Activated naive CD4-positive, alpha-beta T cell (primary cell): ENCODE results near the gene RAB8A.
A peak's percentile ranks its signal among the peaks of the same experiment; 100 is the strongest.

ENCODE experiments used
- DNase-seq, 4 experiments: peaks; one replicate each; lab custom pipeline; 2025; lab: John Stamatoyannopoulos, UW

Gene RAB8A

DNA sequence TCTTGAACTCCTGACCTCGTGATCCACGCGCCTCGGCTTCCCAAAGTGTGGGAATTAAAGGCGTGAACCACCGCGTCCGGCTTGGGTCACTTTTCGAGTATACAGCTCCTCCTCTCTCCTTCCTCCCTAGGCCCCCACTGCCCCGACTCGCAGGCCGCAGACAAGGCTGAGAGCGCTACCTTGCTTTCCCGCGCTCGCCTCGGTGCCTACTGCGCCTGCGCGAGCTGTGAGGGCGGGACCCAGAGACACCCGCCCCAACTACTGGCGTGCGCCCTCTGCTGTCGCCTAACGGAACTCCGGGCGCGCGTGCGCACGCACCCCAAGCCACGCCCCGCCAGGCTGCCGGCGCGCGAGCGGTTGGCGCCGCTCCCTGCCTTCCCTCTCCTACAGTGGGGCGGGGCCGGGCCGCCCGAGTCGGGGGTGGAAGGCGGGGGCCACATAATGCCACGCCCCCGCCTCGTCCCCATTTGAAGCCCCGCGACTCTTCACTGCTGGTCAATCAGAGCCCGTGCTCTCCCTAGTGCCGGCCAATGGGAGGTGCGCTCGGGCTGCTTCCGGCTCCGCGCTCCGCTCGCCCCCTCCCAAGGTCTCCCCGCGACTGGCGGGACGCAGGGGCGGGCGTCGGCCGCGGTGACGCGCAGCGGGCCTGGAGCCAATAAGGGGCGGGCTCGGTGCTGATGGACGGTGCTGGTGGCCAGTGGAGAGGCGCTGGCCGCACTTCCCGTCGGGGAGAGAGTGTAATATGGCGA is at the start of gene RAB8A:
RAB8A (plus strand) TSS at position 730 of the 749 bp plus-strand sequence; CDS start at position 743, 13 bp downstream.
- peak; percentile 98 to 100 (median 100) for DNase-seq

DNA sequence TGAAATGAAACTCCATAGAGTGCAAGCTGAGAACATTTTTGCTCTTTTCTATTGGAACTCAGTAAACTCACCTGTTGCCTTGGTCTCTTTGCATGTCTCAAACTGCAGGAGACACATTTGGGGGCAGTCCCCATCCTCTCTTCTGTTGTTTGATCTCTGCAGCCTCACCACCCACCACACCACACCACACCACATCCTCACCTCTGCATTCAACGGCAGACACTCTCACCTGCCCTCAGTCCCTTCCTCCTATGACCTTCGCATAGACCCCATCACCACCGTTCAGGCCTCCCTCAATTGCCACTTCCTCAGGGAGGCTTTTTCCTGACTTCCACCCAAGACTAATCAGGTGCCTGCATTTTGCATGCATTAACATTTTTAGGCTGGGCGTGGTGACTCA is 49.7 kb upstream of the RAB8A start:
- DNase-seq: no peak

DNA sequence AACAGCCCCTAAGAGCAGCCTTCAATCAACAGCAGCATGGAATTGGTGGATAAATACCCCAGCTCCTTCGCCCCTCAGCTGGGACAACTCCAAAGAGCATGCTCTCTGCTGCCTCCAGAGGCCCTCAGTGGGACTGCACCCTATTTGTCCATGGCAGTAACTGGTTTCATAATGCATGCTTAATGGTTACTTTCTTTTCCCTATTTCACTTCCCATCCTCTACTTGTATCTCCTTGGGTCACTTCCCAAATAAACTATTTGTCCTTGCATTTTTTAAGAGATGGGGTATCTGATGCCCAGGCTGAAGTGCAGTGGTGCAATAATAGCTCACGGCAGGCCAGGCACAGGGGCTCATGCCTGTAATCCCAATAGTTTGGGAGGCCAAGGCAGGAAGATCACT is 48.9 kb upstream of the RAB8A start:
- DNase-seq: peak; percentile 24 to 64 (median 54)

DNA sequence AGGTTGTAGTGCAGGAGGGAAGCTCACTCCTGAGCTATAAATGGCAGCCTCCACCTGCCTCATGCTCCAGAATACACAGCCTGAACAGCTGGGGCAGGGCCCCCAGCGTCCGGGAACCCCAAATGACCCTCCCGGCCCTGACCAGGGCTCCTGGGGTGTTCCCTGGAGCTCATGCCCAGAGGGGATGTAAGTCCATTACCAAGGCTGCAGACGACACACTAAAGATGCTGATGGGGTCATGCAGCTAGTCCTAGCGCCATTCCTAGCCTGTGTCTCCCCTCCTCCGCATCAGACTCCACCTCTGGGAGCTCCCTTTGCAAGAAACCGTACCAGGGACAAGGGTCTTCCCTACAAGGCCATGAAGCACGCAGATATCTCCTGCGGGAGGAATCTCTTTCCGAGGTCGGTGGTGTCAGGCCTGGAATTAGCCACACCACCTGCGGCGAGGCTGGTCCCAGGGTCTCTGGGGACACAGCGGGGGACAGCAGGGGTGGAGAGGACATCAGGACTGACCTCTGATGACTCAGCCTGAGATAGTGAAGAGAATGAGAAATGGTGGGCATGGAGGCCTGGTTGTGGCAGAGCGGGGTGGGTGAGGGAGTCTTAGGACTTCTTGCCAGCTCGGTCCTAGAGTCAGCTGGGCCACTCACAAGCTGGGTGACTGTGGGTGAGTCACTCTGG is 47.3 kb upstream of the RAB8A start:
- DNase-seq: no peak

DNA sequence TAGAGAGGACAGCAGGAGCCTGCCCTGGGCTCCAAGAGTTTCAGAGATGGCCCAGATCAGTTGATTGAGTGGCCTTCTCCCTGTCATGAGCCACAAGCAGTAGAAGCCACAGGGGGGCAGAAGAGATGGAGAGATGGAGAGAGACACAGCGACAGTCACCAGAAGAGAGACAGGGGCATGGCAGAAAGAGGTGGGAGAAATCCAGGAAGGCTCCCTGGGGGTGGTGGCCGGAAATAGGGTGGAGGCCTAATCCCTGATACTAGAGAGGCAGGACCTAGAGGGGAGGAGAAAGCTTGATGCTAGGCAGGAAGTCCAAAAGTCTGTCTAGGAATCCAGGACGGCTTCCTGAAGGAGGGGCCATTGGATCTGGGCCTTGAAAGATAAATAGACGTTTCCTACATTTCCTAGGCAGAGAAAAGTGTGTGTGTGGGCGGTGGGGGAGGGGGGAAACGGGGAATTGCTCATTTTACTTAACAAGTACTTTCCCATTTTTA is 45.0 kb upstream of the RAB8A start:
- DNase-seq: peak in 1 of 4 experiments; percentile 19

DNA sequence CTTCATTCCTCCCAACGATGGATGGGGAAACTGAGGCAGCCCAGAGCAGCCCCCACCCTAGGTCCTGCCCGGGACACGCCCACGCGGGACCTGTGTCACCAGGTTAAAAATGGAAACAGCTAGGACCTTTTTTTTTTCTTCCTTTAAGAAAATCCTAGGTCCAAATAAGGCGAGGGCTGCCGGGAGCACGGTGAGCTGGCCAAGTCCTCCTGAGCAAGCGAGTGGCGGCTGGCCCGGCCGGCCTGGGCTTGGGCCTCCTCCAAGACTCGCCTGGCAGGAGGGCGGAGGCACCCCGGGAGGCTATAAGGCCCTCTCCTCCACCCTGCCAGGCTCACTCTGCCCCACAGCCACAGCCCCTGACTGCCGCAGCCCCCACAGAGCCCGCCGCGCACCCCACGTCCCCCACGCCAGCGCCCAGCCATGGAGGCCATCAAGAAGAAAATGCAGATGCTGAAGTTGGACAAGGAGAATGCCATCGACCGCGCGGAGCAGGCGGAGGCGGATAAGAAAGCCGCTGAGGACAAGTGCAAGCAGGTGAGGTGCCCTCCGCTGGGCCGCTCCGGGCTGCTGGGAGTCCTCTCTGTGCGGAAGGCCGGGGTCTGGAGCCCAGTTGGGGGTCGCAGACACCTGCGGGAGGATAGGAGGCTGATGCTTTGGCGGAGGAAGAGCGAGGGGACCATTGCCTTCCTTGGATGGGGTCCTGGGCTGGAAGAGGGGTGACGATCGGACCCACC is 44.3 kb upstream of the RAB8A start:
- DNase-seq: no peak

GRCh38 chr19:16068696-16069259 is 42.9 kb upstream of the RAB8A start:
- no peak for DNase-seq

DNA sequence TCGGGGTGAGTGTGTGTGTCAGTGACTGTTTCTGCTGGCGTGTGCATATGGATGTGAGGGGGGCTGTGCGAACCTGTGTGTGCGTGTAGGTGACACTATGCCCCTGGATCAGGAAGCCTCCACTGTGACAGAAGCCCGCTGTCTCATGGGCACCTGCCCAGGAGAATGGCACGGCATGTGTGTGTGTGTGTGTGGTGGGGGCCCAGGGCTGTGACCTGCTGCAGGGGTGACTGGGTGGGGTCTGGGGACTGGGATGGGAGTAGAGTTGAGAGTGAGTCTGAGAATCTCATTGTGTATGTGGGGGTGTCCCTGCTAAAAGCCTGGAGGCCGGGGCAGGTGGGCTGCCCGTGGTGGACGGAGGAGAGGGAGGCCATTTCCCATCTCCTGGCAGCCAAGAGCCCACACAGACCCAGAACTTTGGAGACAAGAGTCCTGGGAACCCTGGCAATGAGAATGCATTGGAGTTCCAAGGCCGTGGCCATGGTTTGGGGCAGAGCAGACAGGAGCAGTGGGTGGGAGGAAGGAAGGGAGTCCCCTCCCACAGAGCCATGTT is 41.8 kb upstream of the RAB8A start:
- no peak for DNase-seq

DNA sequence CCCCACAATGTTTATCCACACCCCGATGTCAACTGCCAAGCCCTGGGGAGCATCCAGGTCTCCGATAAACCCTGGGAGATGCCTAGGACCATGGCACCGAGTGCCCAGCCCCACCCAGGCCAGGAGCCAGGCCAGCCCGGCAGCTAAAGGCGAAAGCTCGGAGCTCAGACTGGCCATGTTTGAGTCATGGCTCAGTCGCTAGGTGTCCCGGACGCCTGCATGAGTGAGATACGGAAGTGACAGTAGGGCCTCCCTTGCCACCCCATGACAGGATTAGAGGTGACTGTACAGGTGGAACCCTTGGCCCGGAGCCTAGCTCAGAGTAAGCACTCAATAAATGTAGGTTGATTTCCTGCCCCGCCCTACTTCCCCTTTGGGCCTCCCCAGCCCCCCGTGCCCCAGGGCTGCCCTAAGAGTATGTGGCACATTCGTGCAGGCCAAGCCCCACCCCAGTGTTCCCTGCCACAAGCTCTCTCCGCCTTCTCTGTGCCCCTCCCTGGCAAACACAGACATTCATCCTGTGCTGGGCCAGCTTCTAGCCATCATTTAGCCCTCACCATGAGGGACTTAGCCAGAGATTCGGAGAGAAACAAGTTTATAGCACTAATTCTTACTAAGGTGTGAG is 41.2 kb upstream of the RAB8A start:
- DNase-seq: peak in 3 of 4 experiments; percentile 32 to 77 (median 75)

GRCh38 chr19:16071072-16071691 is 40.5 kb upstream of the RAB8A start:
- DNase-seq: no peak

GRCh38 chr19:16073481-16073880 is 38.2 kb upstream of the RAB8A start:
- no peak for DNase-seq

- DNase-seq: no peak
Measured at GRCh38 chr19:16073988-16074387, 37.7 kb upstream of the RAB8A start.

- DNase-seq: no peak
Measured at GRCh38 chr19:16074488-16075365, 37.0 kb upstream of the RAB8A start.

- no peak for DNase-seq
Measured at GRCh38 chr19:16075430-16076153, 36.1 kb upstream of the RAB8A start.

- DNase-seq: peak in 3 of 4 experiments; percentile 27 to 51 (median 43)
Measured at GRCh38 chr19:16076154-16076957, 35.3 kb upstream of the RAB8A start, which contains the start of gene TPM4. TPM4 (plus strand) TSS chr19:16076495; CDS start chr19:16076566, 71 bp downstream.

DNA sequence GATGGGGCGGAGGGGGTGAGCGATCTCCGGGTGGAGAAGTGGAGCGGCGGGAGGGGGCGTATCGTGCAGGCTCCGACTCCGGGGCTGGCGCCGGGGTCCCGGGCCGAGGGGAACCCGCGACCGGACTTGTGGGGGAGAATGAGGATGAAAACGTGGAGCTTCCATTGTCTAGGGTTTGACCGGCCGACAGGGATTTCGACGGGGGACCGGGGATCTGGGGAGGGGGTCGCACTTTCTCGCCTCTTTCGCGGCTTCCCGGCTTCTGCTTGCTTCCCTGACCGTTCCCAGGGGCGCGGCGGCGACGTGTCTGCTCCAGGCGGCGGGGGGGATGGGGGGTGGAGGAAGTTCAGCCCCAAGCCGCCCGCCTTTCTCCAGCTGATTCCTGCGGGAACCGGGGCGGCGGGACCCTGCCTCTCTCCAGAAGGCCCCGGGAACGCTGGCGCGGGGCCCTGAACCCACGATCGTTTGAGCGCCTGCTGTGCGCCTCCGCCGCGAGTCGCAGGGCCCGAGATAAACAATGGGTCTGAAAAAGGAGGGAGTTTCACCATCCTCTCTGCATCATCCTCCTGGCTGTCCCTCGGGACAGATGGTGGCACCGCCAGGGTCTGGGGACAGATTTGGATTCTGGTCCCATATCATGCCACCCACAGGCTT is 34.6 kb upstream of the RAB8A start:
- no peak for DNase-seq

- no peak for DNase-seq
Measured at GRCh38 chr19:16077984-16078758, 33.5 kb upstream of the RAB8A start.
